ENCODE measurements around the gene RNF126.

GRCh38 chr19:610071-610800 is 52.8 kb downstream of the RNF126 start:
- TF ChIP-seq CTCF (IDR thresholded peaks at IDR 0.05) (no peak), POLR2A (IDR thresholded peaks at IDR 0.05) (no peak), POLR2AphosphoS5 (IDR thresholded peaks at IDR 0.05) (no peak)
